ENCODE data around the gene DPP9.
"Not testable (repeated sequence)": the region's sequence is repeated elsewhere in the genome, so short reads cannot be mapped to it uniquely, and the experiment has no call there.

Gene DPP9

GRCh38 chr19:4723595-4724514 lies at the start of gene DPP9:
DPP9 (minus strand) TSS chr19:4723842; CDS start chr19:4719906, 3,936 bp downstream.
- peak; percentile 95 for DNase-seq (ENCODE audit: low read depth)

DNA sequence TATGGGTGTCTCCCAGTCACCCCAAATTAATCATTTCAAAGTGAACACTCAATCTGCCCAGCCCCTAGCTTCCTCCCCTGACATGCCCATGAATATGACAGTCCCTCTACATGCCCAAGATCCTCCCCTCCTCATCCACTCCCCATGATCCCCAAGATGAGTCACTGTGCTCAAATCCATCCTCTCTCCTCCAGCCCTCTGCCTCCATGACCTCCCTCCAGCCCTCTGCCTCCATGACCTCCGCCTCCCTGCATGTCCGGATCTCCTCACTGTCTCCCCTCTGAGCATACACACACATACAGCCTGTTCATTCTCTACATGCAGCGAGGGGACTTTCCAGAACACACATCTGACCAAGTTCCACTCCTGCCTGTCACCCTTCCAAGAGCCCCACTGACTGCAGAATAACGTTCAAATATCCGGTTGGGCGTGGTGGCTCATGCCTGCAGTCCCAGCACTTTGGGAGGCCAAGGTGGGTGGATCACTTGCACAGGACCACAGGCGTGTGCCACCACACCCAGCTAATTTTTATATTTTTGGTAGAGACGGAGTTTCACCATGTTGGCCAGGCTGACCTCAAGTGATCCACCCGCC lies 49.5 kb upstream of the DPP9 start:
- DNase-seq (ENCODE audit: low read depth) = no peak

- DNase-seq (ENCODE audit: low read depth) = no peak
Measured at GRCh38 chr19:4772566-4772965, 48.9 kb upstream of the DPP9 start.

DNA sequence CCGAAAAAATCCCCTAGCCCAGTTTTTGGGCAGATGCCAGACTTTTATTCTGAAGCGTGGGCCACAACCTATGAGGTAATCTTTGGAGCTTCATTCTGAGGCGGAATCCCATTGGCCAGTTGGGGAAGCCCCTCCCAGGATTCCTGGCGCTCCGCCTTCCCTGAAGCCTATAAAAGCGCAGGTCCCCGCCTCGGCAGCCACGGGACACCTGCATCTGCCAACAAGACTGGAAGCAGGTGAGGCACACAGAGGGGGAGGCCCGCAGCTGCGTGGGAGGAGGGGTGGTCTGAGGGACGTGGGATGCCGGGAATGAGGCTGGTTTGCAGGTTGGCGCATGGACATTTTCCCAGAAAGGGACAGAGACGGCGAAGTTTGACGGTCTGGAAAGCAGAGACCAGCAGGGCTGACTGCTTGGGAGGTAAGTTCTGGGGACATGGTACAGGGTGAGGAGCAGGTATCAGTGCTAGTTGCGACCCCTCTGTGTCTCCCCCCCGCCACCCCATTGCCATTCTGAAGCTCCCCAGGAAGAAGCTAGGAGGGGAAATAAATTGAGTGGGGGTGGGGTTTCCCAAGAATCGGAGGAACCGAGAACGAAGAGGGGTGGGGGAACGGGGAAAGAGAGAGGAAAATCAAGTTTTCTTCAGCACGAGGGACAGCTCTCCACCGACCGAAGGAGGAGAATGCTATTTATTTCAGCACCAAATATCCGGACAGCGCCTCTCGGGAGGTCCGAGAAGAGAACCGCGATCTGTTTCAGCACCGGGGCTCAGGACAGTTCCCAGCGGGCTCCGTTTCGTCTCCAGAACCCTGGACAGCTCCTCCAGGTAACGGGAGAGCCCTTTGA lies 45.5 kb upstream of the DPP9 start:
- DNase-seq (ENCODE audit: low read depth) = peak; percentile 53

GRCh38 chr19:4764393-4764660 lies 40.7 kb upstream of the DPP9 start:
- DNase-seq (ENCODE audit: low read depth) = no peak

- no peak for DNase-seq (ENCODE audit: low read depth)
Measured at GRCh38 chr19:4763021-4763420, 39.4 kb upstream of the DPP9 start.

- no peak for DNase-seq (ENCODE audit: low read depth)
Measured at GRCh38 chr19:4760285-4760650, 36.6 kb upstream of the DPP9 start.

DNA sequence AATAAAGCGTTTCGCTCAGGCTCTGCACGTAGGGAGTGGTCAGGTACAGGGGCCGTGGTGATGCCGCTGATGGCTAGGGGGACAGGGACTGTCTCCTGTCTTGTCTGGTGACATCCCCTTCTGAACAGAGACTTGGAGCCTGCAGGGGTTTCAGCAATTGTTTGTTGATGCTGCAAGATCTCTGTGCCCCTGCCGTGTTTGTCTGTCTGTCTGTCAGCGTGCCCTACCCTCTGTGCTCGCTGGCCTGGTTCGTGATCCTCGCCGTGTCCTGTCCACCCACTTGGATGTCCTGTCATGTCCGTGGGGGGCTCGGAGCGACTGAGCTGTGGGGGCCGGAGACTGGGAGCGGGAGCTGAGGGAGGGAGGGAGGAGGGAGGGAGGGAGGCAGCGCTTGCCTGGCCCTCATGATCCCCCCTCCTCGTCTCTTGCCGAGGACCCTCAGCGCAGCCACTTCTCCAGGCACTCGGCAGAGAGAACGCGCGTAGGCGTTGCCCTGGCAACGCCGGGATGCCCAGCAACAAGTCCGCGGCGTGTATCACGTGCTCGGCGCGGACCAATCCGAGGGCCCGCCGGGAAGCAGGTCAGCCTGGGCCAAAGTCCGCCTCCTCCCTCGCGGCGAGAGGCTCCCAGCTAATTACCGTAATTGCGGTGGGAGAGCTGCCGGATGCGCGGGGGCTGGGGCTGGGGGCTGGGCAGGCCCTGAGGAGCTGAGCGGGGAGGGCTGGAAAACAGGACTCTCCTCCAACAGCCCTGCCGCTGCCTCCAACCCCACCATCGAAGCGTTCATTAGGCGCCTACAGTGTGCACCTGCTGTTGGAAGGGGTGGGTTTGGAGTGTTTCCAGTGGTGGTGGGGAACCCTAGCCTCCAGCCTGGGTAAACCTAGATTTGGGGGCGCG lies 36.0 kb upstream of the DPP9 start:
- peak; percentile 3 for DNase-seq (ENCODE audit: low read depth)

DNA sequence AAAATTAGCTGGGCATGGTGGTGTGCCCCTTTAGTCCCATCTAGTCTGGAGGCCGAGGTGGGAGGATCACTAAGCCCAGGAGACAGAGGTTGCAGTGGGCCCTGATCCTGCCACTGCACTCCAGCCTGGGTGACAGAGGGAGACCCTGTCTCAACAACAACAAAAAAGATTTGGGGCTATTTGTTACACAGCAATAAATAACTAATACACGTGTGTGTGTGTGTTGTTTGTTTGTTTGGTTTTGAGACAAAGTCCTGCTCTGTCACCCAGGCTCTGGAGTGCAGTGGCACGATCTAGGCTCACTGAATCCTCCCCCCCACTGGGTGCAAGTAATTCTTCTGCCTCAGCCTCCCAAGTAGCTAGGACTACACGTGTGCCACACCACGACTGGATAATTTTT lies 35.0 kb upstream of the DPP9 start:
- DNase-seq (ENCODE audit: low read depth) = no peak

- DNase-seq (ENCODE audit: low read depth) = no peak
Measured at GRCh38 chr19:4758082-4758481, 34.4 kb upstream of the DPP9 start.

DNA sequence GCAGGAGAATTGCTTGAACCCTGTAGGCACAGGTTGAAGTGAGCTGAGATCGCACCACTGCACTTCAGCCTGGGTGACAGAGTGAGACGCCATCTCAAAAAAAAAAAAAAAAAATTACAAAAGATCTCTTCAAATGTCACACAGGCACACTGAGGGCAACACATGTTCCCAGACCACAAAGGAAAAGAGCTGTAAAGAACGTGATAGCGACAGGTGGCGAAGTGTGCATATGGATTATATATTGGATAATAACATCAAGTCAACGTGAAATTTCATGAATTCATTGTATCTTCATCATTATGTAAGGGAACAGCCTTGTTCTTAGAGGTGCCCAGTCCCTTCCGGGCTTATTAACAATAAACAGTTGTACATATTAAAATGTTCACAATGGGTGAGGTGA lies 31.8 kb upstream of the DPP9 start:
- DNase-seq (ENCODE audit: low read depth) = no peak

GRCh38 chr19:4754248-4754647 lies 30.6 kb upstream of the DPP9 start:
- no peak for DNase-seq (ENCODE audit: low read depth)

DNA sequence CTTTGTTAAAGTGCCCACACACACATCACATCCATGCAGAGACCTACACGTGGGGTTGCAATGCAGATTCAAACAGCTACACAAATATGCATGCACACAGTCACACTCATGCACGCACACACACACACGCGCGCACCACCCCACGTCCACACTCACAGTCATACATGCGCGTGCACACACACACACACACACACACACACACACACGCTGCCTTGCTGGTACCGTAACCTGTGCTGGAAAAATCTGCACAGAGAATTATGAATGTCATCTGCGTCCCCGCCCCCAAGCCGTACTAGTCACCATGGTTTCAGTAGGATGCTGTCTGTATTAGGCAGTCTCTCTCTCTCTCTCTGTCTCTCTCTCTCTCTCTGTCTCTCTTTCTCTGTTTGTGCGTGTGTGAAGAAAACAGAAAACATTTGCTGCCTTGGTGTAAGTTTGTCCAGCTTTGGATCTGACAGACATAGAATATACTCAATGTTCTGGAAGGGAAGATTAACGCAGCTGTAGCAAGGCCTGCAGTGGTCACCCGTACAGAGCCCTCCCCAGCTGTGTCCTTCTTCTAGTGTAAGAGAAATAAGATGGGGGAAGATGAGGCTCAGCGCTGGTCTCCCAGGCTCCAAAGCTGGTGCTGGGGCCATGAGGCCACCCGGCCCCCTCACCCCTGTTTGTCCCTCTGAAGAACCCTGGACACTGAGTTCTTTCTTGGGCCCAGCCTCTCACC lies 26.4 kb upstream of the DPP9 start:
- DNase-seq (ENCODE audit: low read depth) = no peak

- DNase-seq (ENCODE audit: low read depth) = no peak
Measured at GRCh38 chr19:4748589-4748988, 24.9 kb upstream of the DPP9 start.

DNA sequence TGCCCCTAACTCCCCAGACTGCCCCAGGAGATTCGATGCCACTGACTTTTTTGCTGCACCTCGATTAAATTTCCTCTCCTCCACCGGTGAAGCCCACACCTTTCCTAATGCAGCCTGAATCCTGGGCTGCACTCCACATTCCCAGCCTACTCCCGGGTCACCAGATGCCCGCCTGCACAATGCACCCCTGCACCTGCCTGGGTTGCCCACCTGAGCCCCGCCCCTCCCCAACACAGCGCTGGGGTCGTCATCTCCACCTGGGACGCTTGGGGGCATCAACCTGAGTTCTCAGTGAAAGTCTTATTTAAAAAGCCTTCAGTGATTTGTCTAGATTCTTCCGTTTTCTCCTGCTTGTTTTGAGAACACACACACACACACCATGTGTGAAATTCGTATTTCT lies 24.5 kb upstream of the DPP9 start:
- no peak for DNase-seq (ENCODE audit: low read depth)

DNA sequence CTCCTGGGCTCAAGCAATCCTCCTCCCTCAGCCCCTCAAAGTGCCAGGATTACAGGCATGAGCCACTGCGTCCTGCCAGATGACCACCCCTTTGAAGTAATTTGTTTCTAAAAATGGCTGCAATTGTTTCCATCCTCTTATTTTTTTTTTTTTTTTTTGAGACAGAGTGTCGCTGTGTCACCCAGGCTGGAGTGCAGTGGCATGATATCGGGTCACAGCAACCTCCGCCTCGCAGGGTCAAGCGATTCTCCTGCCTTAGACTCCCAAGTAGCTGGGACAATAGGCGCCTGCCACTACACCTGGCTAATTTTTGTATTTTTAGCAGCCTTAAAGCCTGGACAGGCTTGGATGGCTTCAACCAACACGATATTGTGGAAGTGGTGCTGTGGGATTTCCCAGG lies 22.3 kb upstream of the DPP9 start:
- DNase-seq (ENCODE audit: low read depth) = no peak

DNA sequence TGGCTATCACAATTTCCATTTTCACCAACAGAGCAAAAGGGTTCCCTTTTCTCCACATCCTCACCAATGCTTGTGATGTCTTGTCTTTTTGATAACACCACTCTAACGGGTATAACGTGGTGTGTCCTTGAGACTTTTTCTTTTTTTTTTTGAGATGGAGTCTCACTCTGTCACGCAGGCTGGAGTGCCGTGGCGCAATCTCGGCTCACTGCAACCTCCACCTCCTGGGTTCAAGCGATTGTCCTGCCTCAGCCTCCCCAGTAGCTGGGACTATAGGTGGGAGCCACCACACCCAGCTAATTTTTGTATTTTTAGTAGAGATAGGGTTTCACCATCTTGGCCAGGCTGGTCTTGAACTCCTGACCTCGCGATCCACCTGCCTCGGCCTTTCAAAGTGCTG lies 21.5 kb upstream of the DPP9 start:
- DNase-seq (ENCODE audit: low read depth) = not testable (repeated sequence)

DNA sequence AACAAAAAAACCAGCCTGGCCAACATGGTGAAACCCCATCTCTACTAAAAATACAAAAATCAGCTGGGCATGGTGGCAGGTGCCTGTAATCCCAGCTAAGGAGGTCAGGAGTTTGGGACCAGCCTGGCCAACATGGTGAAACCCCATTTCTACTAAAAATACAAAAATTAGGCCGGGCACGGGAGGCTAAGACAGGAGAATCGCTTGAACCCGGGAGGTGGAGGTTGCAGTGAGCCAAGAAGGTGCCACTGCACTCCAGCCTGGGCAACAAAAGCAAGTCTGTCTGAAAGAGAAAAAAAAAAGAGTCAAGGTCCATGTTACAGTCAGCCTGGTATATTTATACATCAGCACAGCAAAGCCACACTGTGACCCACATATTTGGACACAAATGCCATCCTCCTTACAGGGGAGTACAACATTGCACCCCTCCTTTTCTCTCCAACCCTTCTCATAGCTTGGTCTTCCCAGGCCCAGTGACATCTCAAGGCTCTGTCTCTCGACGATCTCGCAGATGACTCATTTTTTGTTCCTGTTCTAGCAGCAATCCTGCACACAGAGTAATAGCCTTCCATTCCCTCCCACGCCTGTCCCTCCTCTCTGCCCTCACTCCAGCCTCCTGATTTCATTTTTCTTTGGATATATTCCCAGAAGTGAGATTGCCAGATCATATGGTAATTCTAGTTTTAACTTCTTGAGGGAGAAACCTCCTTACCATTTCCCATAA lies 21.0 kb upstream of the DPP9 start:
- no peak for DNase-seq (ENCODE audit: low read depth)

- no peak for DNase-seq (ENCODE audit: low read depth)
Measured at GRCh38 chr19:4742723-4743646, 19.3 kb upstream of the DPP9 start.

GRCh38 chr19:4740092-4740491 lies 16.4 kb upstream of the DPP9 start:
- no peak for DNase-seq (ENCODE audit: low read depth)

Measured in stimulated activated CD4-positive, alpha-beta T cell treated with anti-CD3 and anti-CD28 coated beads, Interleukin-2, amount 100 ng/mL, for 4 hours (primary cell).